PC-9 (cell line): Measurements from ENCODE around the gene POU6F2.

Experiments used
- CTCF ChIP-seq: fragments of 200-600 bp; sonication (generic); conservative IDR thresholded peaks from 2 replicates; pipeline ENCODE4 v1.6.1; 2017; ENCODE audit warnings: mixed run types, antibody characterized with exemption, mild to moderate bottlenecking, moderate library complexity
- EZH2 ChIP-seq: fragments of 200-600 bp; sonication (generic); IDR thresholded peaks from 2 replicates; pipeline ENCODE4 v1.8.0; 2017; ENCODE audit warnings: antibody characterized with exemption, low read depth

GRCh38 chr7:39299695-39300094, 322.0 kb downstream of the POU6F2 start:
- TF ChIP-seq EZH2 (no peak), CTCF (no peak)
